HepG2 (cell line): ENCODE results near the gene ARHGAP45. TPM values are rescaled to one million over a fixed set of nuclear protein-coding genes. Genes with fewer than 3 reads are reported as not detected.
A peak's percentile ranks its signal among the peaks of the same experiment; 100 is the strongest.

Source experiments
- ATAC-seq: fragments of 200-7000 bp; cut with Tn5 transposase; 3 replicates; pipeline ENCODE4 v1.9.1; 2020; ENCODE audit warnings: mild to moderate bottlenecking, moderate library complexity
- BruUV-seq: library from RNA; stranded (reverse); fragments of 400-500 nt; replicated peaks from 2 replicates; lab custom pipeline; 2021; lab: Mats Ljungman, UMichigan
- CTCF ChIA-PET: fragments of 300-600 bp; formaldehyde crosslinking; extraction: SDS; loops from one replicate; lab custom pipeline; 2021; ENCODE audit warnings: low total read pairs, inconsistent platforms, low intra/inter-chr PET ratio; lab: Yijun Ruan, JAX
- POLR2A ChIA-PET: fragments of 350-600 bp; sonication (Branson Sonifier 250); formaldehyde crosslinking; loops from one replicate; lab custom pipeline; 2020; ENCODE audit warnings: antibody characterized with exemption, inconsistent platforms; lab: Yijun Ruan, JAX
- DNase-seq: peaks from one replicate; pipeline ENCODE4 v3.0.0-alpha.2; 2015; ENCODE audit warnings: low spot score
- FAIRE-seq: peaks from 3 replicates; lab custom pipeline; 2011; peaks lifted over from hg19 to GRCh38; lab: Jason Lieb, UNC
- H2AFZ ChIP-seq: one replicate; pipeline ENCODE4 v1.6.1; 2011; ENCODE audit warnings: low read length, inconsistent platforms
- H3K27ac ChIP-seq: fragments of 300-600 bp; 3 replicates; pipeline ENCODE4 v1.8.0; 2011; ENCODE audit warnings: mixed run types, mild to moderate bottlenecking, mixed read lengths, low read length, inconsistent platforms; ENCODE audit not compliant: insufficient read depth; ENCODE audit errors: extremely low read length
- H3K27me3 ChIP-seq, 2 experiments: fragments of 200-600 bp in 1 of 2; 2 replicates in 1 of 2; 3 replicates in 1 of 2; pipeline versions ENCODE4 v1.6.0 to v1.8.0; 2011; ENCODE audit warnings: low read length in 2 of 2, mild to moderate bottlenecking in 2 of 2, moderate library complexity in 2 of 2, inconsistent platforms in 1 of 2; ENCODE audit not compliant: insufficient read depth in 2 of 2, control insufficient read depth in 1 of 2
- H3K36me3 ChIP-seq, 2 experiments: fragments of 200-600 bp in 1 of 2; replicated peaks in 1 of 2; 2 replicates in 1 of 2; 3 replicates in 1 of 2; pipeline versions ENCODE4 v1.5.1 to v1.8.0; 2011; ENCODE audit warnings: low read length in 2 of 2, inconsistent platforms in 1 of 2; ENCODE audit not compliant: insufficient read depth in 2 of 2, control insufficient read depth in 1 of 2
- H3K4me1 ChIP-seq: 2 replicates; pipeline ENCODE4 v1.5.1; 2012; ENCODE audit warnings: low read length, inconsistent platforms; ENCODE audit not compliant: insufficient read depth
- H3K4me2 ChIP-seq: 2 replicates; pipeline ENCODE4 v1.6.0; 2011; ENCODE audit warnings: low read depth, low read length, inconsistent platforms
- H3K4me3 ChIP-seq, 3 experiments: fragments of 200-600 bp in 1 of 3; sonication (generic), shearing (Covaris generic) in 1 of 3; replicated peaks in 1 of 3; 2 replicates each; pipeline ENCODE4 v1.5.1; 2011 to 2016; ENCODE audit warnings: low read length in 3 of 3, inconsistent platforms in 2 of 3, low read depth in 2 of 3, mild to moderate bottlenecking in 2 of 3, control low read depth in 1 of 3, mixed read lengths in 1 of 3; ENCODE audit not compliant: insufficient read depth in 1 of 3
- H3K79me2 ChIP-seq: one replicate; pipeline ENCODE4 v1.6.1; 2011; ENCODE audit warnings: low read length, inconsistent platforms; ENCODE audit not compliant: insufficient read depth
- H3K9ac ChIP-seq: 2 replicates; pipeline ENCODE4 v1.6.0; 2011; ENCODE audit warnings: mild to moderate bottlenecking, low read depth, low read length, inconsistent platforms; ENCODE audit not compliant: insufficient read depth
- H3K9me3 ChIP-seq: 2 replicates; pipeline ENCODE4 v1.5.1; 2012; ENCODE audit warnings: mild to moderate bottlenecking, low read length
- H4K20me1 ChIP-seq: 2 replicates; pipeline ENCODE4 v1.6.0; 2011; ENCODE audit warnings: inconsistent platforms, mild to moderate bottlenecking, low read length, moderate library complexity; ENCODE audit not compliant: insufficient read depth
- ARID4A ChIP-seq: sonication (generic); formaldehyde crosslinking; IDR thresholded peaks from 2 replicates; pipeline ENCODE4 v1.5.0; 2020; ENCODE audit warnings: mild to moderate bottlenecking, missing genetic modification reagents, borderline replicate concordance
- ATF6 ChIP-seq: sonication (generic); formaldehyde crosslinking; conservative IDR thresholded peaks from 2 replicates; pipeline ENCODE4 v1.4.0; 2020; ENCODE audit warnings: missing genetic modification reagents
- RXRA ChIP-seq: sonication (generic); formaldehyde crosslinking; IDR thresholded peaks from 2 replicates; pipeline ENCODE4 v1.5.1; 2020; ENCODE audit warnings: missing genetic modification reagents
- SALL2 ChIP-seq: sonication (generic); formaldehyde crosslinking; IDR thresholded peaks from 2 replicates; pipeline ENCODE4 v1.8.1; 2023; ENCODE audit warnings: mild to moderate bottlenecking, missing genetic modification reagents, inconsistent platforms
- SIN3B ChIP-seq: fragments of 150-350 bp; IDR thresholded peaks from 2 replicates; pipeline ENCODE4 v1.6.1; 2014; ENCODE audit warnings: low read length
- SKI ChIP-seq: fragments of 450-650 bp; IDR thresholded peaks from one replicate; pipeline ENCODE4 v1.6.1; 2018; ENCODE audit warnings: mild to moderate bottlenecking; ENCODE audit not compliant: partially characterized antibody
- TIGD3 ChIP-seq: sonication (generic); formaldehyde crosslinking; IDR thresholded peaks from 2 replicates; pipeline ENCODE4 v1.5.1; 2020; ENCODE audit warnings: mild to moderate bottlenecking, missing genetic modification reagents, borderline replicate concordance
- ZNF503 ChIP-seq: sonication (generic); formaldehyde crosslinking; IDR thresholded peaks from 2 replicates; pipeline ENCODE4 v1.4.0; 2020; ENCODE audit warnings: missing genetic modification reagents
- ZNF552 ChIP-seq: sonication (generic); formaldehyde crosslinking; IDR thresholded peaks from 2 replicates; pipeline ENCODE4 v1.9.0; 2022; ENCODE audit warnings: missing genetic modification reagents, mild to moderate bottlenecking, borderline replicate concordance
- ZNF7 ChIP-seq: IDR thresholded peaks from 2 replicates; pipeline ENCODE4 v1.6.1; 2016; ENCODE audit warnings: missing biosample characterization, missing genetic modification reagents
- ZNF782 ChIP-seq: sonication (generic); formaldehyde crosslinking; IDR thresholded peaks from 2 replicates; pipeline ENCODE4 v1.4.0; 2020; ENCODE audit warnings: missing genetic modification reagents, mild to moderate bottlenecking, borderline replicate concordance
- ZNF891 ChIP-seq: sonication (generic); formaldehyde crosslinking; IDR thresholded peaks from 2 replicates; pipeline ENCODE4 v1.5.0; 2020; ENCODE audit warnings: mild to moderate bottlenecking, missing genetic modification reagents
- ZZZ3 ChIP-seq: sonication (generic); formaldehyde crosslinking; IDR thresholded peaks from 2 replicates; pipeline ENCODE4 v1.4.0; 2020; ENCODE audit warnings: missing genetic modification reagents, mild to moderate bottlenecking, borderline replicate concordance
- whole genome bisulfite sequencing: methylation state at CpG from one replicate; pipeline ENCODE4 v1.1.6; 2017; ENCODE audit warnings: low lambda C conversion rate; 5-methylcytosine and 5-hydroxymethylcytosine counted together
- in situ Hi-C: cut with HindIII; loops from 2 replicates; pipeline ENCODE4 v1.10.0; 2017; ENCODE audit warnings: low pct_unique_long_range_greater_than_20kb; ENCODE audit not compliant: extremely low pct_ligation_motif_present
- intact Hi-C: fragments of 100-400 bp; cut with micrococcal nuclease; formaldehyde crosslinking; loops from one replicate; pipeline ENCODE4 v1.10.0; 2022; ENCODE audit not compliant: unreplicated experiment
- polyA plus RNA-seq, 8 experiments: library from polyadenylated mRNA; depleted of rRNA in 3 of 8; stranded (reverse) in 7 of 8; unstranded in 1 of 8; fragments of >200 nt; fragmentation: Illumina TruSeq in 4 of 8; extraction: Trizol in 4 of 8; gene quantifications; 2 replicates each; pipeline versions ENCODE4 v1.2.1 to v1.2.3, GENCODE V29; 2011 to 2016; ENCODE audit warnings: low read depth in 4 of 8, missing spikeins in 1 of 8, mixed read lengths in 1 of 8; ENCODE audit not compliant: insufficient read depth in 1 of 8
- total RNA-seq, 5 experiments: library from RNA; depleted of rRNA; stranded (reverse); fragments of >200 nt; fragmentation: Illumina TruSeq; extraction: Trizol; gene quantifications; 2 replicates each; pipeline ENCODE4 v1.2.3, GENCODE V29; 2016; ENCODE audit warnings: low read depth in 1 of 5

The ARHGAP45 gene
- total and polyA plus RNA-seq, 2 of the 13 experiments (the other 11 are each of a cell fraction or from before 2014, with no cell fraction given) = 0.84 to 32.0 TPM

- Histone ChIP-seq H3K4me2 (peak overlapping the region; percentile 97), H4K20me1 (0 out of 2 replicates have a peak, but pooled peaks cover 2% of the 10 kb centered on the region), H3K9ac (peak overlapping the region; percentile 89), H3K27me3 (no peaks in the 10 kb centered on the region; a peak in 1 of 5 replicates), H3K4me1 (peaks cover 18% of the 10 kb centered on the region), H3K9me3 (no peaks in the 10 kb centered on the region), H2AFZ (no peak overlapping the region), H3K36me3 (peaks cover 6 to 10% of the 10 kb centered on the region in 2 experiments; a peak in 4 of 5 replicates), H3K4me3 (peak overlapping the region; percentile 66 to 93 (median 82)), H3K27ac (peak overlapping the region; percentile 78), H3K79me2 (peaks cover 27% of the 10 kb centered on the region)
- CTCF ChIA-PET = no interaction called here
- intact Hi-C loops (no loop called here), in situ Hi-C loops (no loop called here)
- POLR2A ChIA-PET = interaction anchor here (0.9 to 6.7 kb wide), 16 partner anchors 11 to 347 kb away, joined by 3 to 71 read pairs (median 4); partner anchors contain the start of genes ABCA7, ARHGAP45, CIRBP and GPX4
- 10% methylated on average over 3 of the region's 36 CpGs for WGBS
- ATAC-seq (no peak), FAIRE-seq (no peak), DNase-seq (no peak)
- TSS peak; percentile 91 for BruUV-seq
- TF ChIP-seq SALL2 (CRISPR knock-in tag) (0 out of 2 replicates have a peak, but pooled peaks have one; percentile 30), ZZZ3 (CRISPR knock-in tag) (no peak), TIGD3 (CRISPR knock-in tag) (no peak), RXRA (0 out of 2 replicates have a peak, but pooled peaks have one; percentile 9), SKI (no peak), ZNF7 (no peak), ATF6 (CRISPR knock-in tag) (no peak), SIN3B (no peak), ARID4A (peak; percentile 4; the same call in 1 of the 2 replicates), ZNF552 (no peak), ZNF503 (CRISPR knock-in tag) (no peak), ZNF782 (CRISPR knock-in tag) (no peak), ZNF891 (CRISPR knock-in tag) (no peak)
These were observed 40.0 kb upstream of the ARHGAP45 start for GRCh38 chr19:1026783-1027649.
